MG63 (cell line): ENCODE data around the gene SINHCAF. TPM values are rescaled to one million over a fixed set of nuclear protein-coding genes. Genes with fewer than 3 reads are reported as not detected.

Experiments used
- DNase-seq: peaks from one replicate; pipeline ENCODE4 v3.0.0-alpha.2; 2020
- H3K27me3 ChIP-seq: fragments of 250-450 bp; sonication (Bioruptor Pico); 2 replicates; pipeline ENCODE4 v1.5.1; 2020; ENCODE audit warnings: mild to moderate bottlenecking, moderate library complexity
- H3K36me3 ChIP-seq: fragments of 250-450 bp; sonication (Bioruptor Pico); 2 replicates; pipeline ENCODE4 v1.5.1; 2020; ENCODE audit warnings: mild to moderate bottlenecking, moderate library complexity
- H3K4me3 ChIP-seq: fragments of 250-450 bp; sonication (Bioruptor Pico); 2 replicates; pipeline ENCODE4 v1.5.1; 2020; ENCODE audit warnings: mild to moderate bottlenecking, moderate library complexity
- H3K9me3 ChIP-seq: fragments of 250-450 bp; sonication (Bioruptor Pico); 2 replicates; pipeline ENCODE4 v1.5.1; 2020; ENCODE audit warnings: mild to moderate bottlenecking, moderate library complexity
- total RNA-seq: library from RNA; depleted of rRNA; stranded (reverse); fragments of >200 nt; shearing (Covaris generic); gene quantifications from 2 replicates; pipeline ENCODE4 v1.2.3, GENCODE V29; 2014; ENCODE audit warnings: low replicate concordance

The SINHCAF gene
- total RNA-seq, 1 experiment from 2014 or later: 67.6 TPM

GRCh38 chr12:31317471-31318395 is 8.2 kb downstream of the SINHCAF start:
- Histone ChIP-seq H3K36me3 (peaks cover 5% of the 10 kb centered on the region; the same call in 1 of the 2 replicates), H3K4me3 (peak overlapping the region; percentile 55), H3K9me3 (no peaks in the 10 kb centered on the region), H3K27me3 (no peaks in the 10 kb centered on the region)
- DNase-seq: no peak

DNA sequence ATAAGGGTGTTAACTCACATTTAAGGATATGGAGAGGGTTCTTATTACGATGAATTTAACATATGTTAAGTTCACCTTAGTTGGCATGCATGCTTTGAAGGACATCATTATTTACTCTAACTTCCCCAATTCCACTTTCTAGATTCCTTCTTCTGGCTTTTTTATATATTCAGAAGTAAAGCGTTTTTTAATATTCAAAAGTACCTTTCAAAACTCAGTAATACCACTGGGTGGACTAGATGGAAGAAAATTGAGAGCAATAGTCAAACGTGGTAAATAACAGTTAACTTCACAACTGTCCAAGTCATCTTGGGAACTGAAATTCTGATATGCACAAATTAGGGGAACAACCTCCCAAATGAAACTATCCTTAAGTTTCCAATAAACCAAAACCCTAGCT is 9.1 kb downstream of the SINHCAF start:
- H3K4me3 ChIP-seq: peak overlapping the region; percentile 55
- H3K36me3 ChIP-seq: peaks cover 10% of the 10 kb centered on the region; the same call in 1 of the 2 replicates
- H3K9me3 ChIP-seq: no peaks in the 10 kb centered on the region
- no peak for DNase-seq
- no peaks in the 10 kb centered on the region for H3K27me3 ChIP-seq

- DNase-seq: no peak
- H3K9me3 ChIP-seq: no peaks in the 10 kb centered on the region
- H3K27me3 ChIP-seq: no peaks in the 10 kb centered on the region
These were observed 10.0 kb downstream of the SINHCAF start for GRCh38 chr12:31315784-31316465.

GRCh38 chr12:31315044-31315715 is 10.8 kb downstream of the SINHCAF start:
- Histone ChIP-seq H3K4me3 (no peak overlapping the region), H3K27me3 (no peaks in the 10 kb centered on the region), H3K36me3 (peaks cover 24% of the 10 kb centered on the region), H3K9me3 (no peaks in the 10 kb centered on the region)
- DNase-seq: no peak

More at GRCh38 chr12:31315784-31316465, 10.0 kb downstream of the SINHCAF start:
- no peak overlapping the region for H3K4me3 ChIP-seq
- peaks cover 19% of the 10 kb centered on the region for H3K36me3 ChIP-seq

GRCh38 chr12:31312431-31312830 is 13.5 kb downstream of the SINHCAF start:
- no peak for DNase-seq
- Histone ChIP-seq H3K27me3 (no peaks in the 10 kb centered on the region), H3K36me3 (peaks cover 30% of the 10 kb centered on the region), H3K4me3 (no peak overlapping the region), H3K9me3 (no peaks in the 10 kb centered on the region)

- H3K27me3 ChIP-seq: no peaks in the 10 kb centered on the region
- peaks cover 30% of the 10 kb centered on the region for H3K36me3 ChIP-seq
- no peaks in the 10 kb centered on the region for H3K9me3 ChIP-seq
- H3K4me3 ChIP-seq: no peak overlapping the region
- DNase-seq: no peak
These were observed 14.2 kb downstream of the SINHCAF start for GRCh38 chr12:31311634-31312258.

DNA sequence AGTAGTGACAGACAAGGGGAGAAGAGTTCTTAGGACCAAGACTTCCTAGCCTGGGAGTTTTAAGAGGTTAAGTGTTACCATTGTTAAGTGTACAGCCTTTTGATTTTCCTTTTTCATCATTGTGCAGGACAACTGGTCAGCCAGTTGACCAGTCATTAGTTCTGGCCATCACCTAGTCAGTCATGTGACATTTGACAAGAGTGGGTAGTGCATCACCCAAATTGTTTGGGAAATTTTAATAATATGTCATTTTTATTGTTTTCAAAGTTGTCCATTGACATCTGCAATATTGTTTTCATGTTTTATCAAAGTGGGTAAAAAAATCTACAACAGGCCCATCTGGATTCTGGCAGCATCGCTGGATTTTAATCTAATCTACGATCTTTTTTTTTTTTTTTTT is 15.5 kb downstream of the SINHCAF start:
- DNase-seq: no peak
- no peak overlapping the region for H3K4me3 ChIP-seq
- no peaks in the 10 kb centered on the region for H3K27me3 ChIP-seq
- peaks cover 35% of the 10 kb centered on the region for H3K36me3 ChIP-seq
- no peaks in the 10 kb centered on the region for H3K9me3 ChIP-seq

GRCh38 chr12:31309279-31309678 is 16.7 kb downstream of the SINHCAF start:
- Histone ChIP-seq H3K9me3 (no peaks in the 10 kb centered on the region), H3K36me3 (peaks cover 44% of the 10 kb centered on the region), H3K27me3 (no peaks in the 10 kb centered on the region), H3K4me3 (no peak overlapping the region)
- DNase-seq: no peak

DNA sequence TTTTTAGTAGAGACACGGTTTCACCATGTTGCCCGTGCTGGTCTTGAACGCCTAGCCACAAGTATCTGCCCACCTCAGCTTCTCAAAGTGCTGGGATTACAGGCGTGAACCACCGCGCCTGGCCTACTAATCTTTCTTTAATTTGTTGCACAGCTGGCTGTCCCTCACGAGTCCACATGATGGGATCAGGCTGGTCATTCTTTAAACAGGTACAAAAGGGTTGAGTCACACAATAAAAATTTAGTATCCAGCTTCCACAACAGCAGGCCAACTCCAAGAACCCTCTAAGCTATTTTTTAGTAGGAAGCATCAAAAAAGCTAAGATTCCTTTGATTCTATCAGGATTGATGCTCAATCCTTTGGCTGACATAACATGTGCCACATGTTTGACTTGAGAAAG is 17.8 kb downstream of the SINHCAF start:
- no peak for DNase-seq
- peaks cover 50% of the 10 kb centered on the region for H3K36me3 ChIP-seq
- H3K9me3 ChIP-seq: no peaks in the 10 kb centered on the region
- no peaks in the 10 kb centered on the region for H3K27me3 ChIP-seq
- no peak overlapping the region for H3K4me3 ChIP-seq

DNA sequence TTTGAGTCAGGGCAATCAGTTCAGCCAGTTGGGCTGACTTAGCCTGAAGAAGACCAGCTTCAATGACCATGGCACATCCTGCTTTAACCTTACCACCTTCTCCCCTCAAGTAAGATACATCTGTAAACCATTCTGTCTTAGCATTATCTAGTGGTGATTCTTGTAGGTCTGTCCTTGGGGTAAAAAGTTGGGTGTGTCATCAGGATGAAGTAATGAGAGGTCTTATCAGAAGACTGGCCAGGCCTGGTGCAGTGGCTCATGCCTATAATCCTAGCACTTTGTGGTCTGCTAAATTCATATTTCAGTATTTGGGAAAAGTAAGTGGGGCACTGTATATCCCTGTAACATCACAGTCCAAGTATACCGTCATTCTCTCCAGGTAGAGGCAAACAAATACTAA is 19.1 kb downstream of the SINHCAF start:
- Histone ChIP-seq H3K9me3 (no peaks in the 10 kb centered on the region), H3K4me3 (no peak overlapping the region), H3K36me3 (peaks cover 56% of the 10 kb centered on the region), H3K27me3 (no peaks in the 10 kb centered on the region)
- no peak for DNase-seq

DNA sequence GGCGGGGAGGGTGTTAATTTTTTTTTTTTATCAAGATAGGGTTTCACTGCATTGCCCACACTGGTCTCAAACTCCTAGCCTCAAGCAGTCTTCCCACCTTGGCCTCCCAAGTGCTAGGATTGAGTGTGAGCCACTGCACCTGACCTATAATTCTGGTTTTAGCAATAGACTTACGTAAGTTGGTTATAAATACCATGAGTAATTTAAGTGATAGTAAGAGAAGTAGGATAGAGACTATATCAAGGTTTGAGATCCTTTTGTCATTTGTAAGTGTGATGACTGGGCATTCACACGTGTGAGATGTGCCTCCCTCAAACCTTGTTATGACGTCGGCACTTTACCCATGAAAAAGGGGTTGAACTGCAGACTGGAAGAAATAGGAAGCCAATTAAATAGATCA is 22.5 kb downstream of the SINHCAF start:
- H3K27me3 ChIP-seq: no peaks in the 10 kb centered on the region
- H3K9me3 ChIP-seq: no peaks in the 10 kb centered on the region
- DNase-seq: no peak
- no peak overlapping the region for H3K4me3 ChIP-seq
- H3K36me3 ChIP-seq: peaks cover 41% of the 10 kb centered on the region

DNA sequence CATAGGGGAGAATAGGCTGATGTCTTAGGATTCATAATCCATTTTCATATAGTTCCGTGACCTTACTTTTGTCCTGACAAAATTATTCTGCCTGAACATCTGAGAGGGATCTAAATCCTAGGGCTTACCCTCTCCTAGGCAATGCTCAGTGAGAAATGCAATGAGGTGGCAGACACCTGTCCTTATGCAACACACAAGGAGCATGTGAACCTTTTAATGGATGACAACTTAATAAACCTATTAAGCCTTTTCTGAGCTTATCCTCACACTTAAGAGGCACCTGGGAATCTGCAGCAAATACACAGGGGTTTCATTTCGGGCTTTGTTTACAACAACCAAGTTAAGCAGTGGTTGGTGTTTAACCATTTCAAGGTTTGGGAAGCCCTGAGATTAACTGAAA is 24.6 kb downstream of the SINHCAF start:
- Histone ChIP-seq H3K27me3 (no peaks in the 10 kb centered on the region), H3K9me3 (no peaks in the 10 kb centered on the region), H3K36me3 (peaks cover 55% of the 10 kb centered on the region), H3K4me3 (no peak overlapping the region)
- DNase-seq: no peak

GRCh38 chr12:31300783-31301182 is 25.2 kb downstream of the SINHCAF start:
- no peak for DNase-seq

DNA sequence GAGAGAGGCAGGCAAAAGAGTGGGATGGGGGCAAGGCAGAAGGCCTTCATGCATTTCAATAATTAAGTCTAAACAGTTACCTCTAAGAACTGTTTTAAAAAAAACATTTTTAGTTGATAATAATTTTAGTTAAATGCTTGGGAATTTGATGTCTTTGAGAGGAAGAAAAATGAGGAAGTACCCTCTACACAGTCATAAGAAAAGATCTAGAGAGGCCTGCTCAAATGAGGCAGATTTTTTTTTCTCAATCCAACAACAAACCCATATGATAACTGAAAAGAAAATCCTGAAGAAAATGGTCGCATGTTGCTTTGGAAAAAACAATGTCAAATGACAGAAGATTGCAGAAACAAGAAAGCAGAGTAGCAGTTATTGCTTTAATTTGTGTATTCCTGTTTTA is 25.6 kb downstream of the SINHCAF start:
- peaks cover 56% of the 10 kb centered on the region for H3K36me3 ChIP-seq
- no peaks in the 10 kb centered on the region for H3K27me3 ChIP-seq
- DNase-seq: no peak
- no peaks in the 10 kb centered on the region for H3K9me3 ChIP-seq
- no peak overlapping the region for H3K4me3 ChIP-seq

More at GRCh38 chr12:31300783-31301182, 25.2 kb downstream of the SINHCAF start:
- Histone ChIP-seq H3K4me3 (no peak overlapping the region), H3K9me3 (no peaks in the 10 kb centered on the region), H3K27me3 (no peaks in the 10 kb centered on the region), H3K36me3 (peaks cover 57% of the 10 kb centered on the region)

DNA sequence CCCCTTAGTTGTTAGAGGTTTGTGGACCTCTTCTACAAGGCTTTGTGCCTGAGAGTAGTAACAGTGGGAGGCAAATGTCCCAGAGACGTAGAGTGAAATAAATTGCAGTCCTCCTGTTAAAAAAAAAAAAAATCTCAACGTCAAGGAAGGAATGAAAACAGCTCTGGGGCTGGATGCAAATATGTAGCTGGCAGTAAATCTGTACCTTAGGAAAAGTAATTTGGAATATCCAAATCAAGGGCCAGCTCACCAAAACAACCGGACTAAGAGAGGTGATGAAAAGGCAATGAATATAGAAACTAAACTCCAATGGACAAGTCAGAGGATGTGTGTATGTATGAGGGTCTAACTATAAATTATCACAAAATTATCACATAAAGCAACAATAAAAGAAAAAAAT is 27.0 kb downstream of the SINHCAF start:
- Histone ChIP-seq H3K36me3 (peaks cover 56% of the 10 kb centered on the region), H3K9me3 (no peaks in the 10 kb centered on the region), H3K27me3 (no peaks in the 10 kb centered on the region), H3K4me3 (no peak overlapping the region)
- DNase-seq: no peak

DNA sequence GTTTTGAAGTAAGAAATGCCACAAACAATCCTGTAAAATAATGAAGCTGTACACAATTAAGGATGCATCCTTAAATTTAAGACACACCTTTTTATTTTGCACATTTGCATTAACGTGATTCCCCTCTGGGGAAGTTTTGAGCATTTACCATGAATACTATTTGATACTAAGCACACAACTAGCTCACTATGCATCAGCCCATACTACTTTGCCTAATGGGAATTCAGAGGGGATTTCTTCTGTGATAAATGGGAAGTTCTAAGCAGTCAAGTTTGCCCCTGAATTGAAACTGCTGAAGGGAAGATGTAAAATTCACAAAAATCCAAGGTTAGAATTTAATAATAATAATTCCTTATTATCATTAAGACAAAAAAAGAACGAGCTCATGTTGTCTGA is 27.4 kb downstream of the SINHCAF start:
- Histone ChIP-seq H3K4me3 (no peak overlapping the region), H3K36me3 (peaks cover 56% of the 10 kb centered on the region)

More for the DNA sequence above, 27.4 kb downstream of the SINHCAF start:
- DNase-seq: no peak
- Histone ChIP-seq H3K27me3 (no peaks in the 10 kb centered on the region), H3K9me3 (no peaks in the 10 kb centered on the region)
